Nephron progenitor cell (in vitro differentiated cells): ENCODE results near the gene CYS1.

ENCODE experiments used
- DNase-seq: peaks from one replicate; pipeline ENCODE4 v3.0.0; 2021
- H3K27ac Mint-ChIP-seq: 2 replicates; pipeline ENCODE4 v1.8.0; 2021; ENCODE audit warnings: mild to moderate bottlenecking, moderate library complexity, mixed read lengths
- H3K27me3 Mint-ChIP-seq: 2 replicates; pipeline ENCODE4 v1.8.0; 2021; ENCODE audit warnings: mild to moderate bottlenecking, low read depth, mixed read lengths; ENCODE audit not compliant: poor library complexity
- H3K36me3 Mint-ChIP-seq: 2 replicates; pipeline ENCODE4 v1.8.0; 2021; ENCODE audit warnings: low read depth, mixed read lengths
- H3K4me1 Mint-ChIP-seq: 2 replicates; pipeline ENCODE4 v1.8.0; 2021; ENCODE audit warnings: mixed read lengths
- H3K4me3 Mint-ChIP-seq: 2 replicates; pipeline ENCODE4 v1.8.0; 2021; ENCODE audit warnings: mild to moderate bottlenecking, moderate library complexity, mixed read lengths
- H3K9me3 Mint-ChIP-seq: 2 replicates; pipeline ENCODE4 v1.8.0; 2021; ENCODE audit warnings: mild to moderate bottlenecking, moderate library complexity, mixed read lengths
- CTCF ChIP-seq: fragments of 200-600 bp; sonication (generic); IDR thresholded peaks from 2 replicates; pipeline ENCODE4 v1.5.0; 2021; ENCODE audit warnings: antibody characterized with exemption

Gene CYS1

GRCh38 chr2:10022041-10022421, 58.2 kb downstream of the CYS1 start:
- no peaks in the 10 kb centered on the region for H3K36me3 Mint-ChIP-seq
- TF ChIP-seq CTCF: no peak
- DNase-seq: no peak
- no peak overlapping the region for H3K27ac Mint-ChIP-seq
- H3K27me3 Mint-ChIP-seq: peaks cover 17% of the 10 kb centered on the region
- no peak overlapping the region for H3K4me3 Mint-ChIP-seq
- H3K4me1 Mint-ChIP-seq: no peaks in the 10 kb centered on the region
- peaks cover 10% of the 10 kb centered on the region for H3K9me3 Mint-ChIP-seq

GRCh38 chr2:10019602-10020400, 60.4 kb downstream of the CYS1 start:
- H3K4me3 Mint-ChIP-seq: no peak overlapping the region
- H3K4me1 Mint-ChIP-seq: no peaks in the 10 kb centered on the region
- TF ChIP-seq CTCF: no peak
- peaks cover 22% of the 10 kb centered on the region for H3K27me3 Mint-ChIP-seq
- H3K27ac Mint-ChIP-seq: no peak overlapping the region
- no peaks in the 10 kb centered on the region for H3K36me3 Mint-ChIP-seq
- DNase-seq: no peak
- peaks cover 4% of the 10 kb centered on the region for H3K9me3 Mint-ChIP-seq

GRCh38 chr2:10019174-10019573, 61.0 kb downstream of the CYS1 start:
- Mint-ChIP-seq H3K36me3 (no peaks in the 10 kb centered on the region), H3K4me1 (no peaks in the 10 kb centered on the region), H3K27ac (peak overlapping the region; percentile 28), H3K4me3 (no peak overlapping the region), H3K9me3 (peaks cover 4% of the 10 kb centered on the region), H3K27me3 (peaks cover 22% of the 10 kb centered on the region)
- DNase-seq: no peak
- no peak for TF ChIP-seq CTCF

- no peak overlapping the region for H3K4me3 Mint-ChIP-seq
- TF ChIP-seq CTCF: no peak
- DNase-seq: no peak
- no peak overlapping the region for H3K27ac Mint-ChIP-seq
- no peaks in the 10 kb centered on the region for H3K4me1 Mint-ChIP-seq
- peaks cover 22% of the 10 kb centered on the region for H3K27me3 Mint-ChIP-seq
- peaks cover 4% of the 10 kb centered on the region for H3K9me3 Mint-ChIP-seq
- no peaks in the 10 kb centered on the region for H3K36me3 Mint-ChIP-seq
Observed at GRCh38 chr2:10017313-10017941, 62.8 kb downstream of the CYS1 start.

- H3K36me3 Mint-ChIP-seq: no peaks in the 10 kb centered on the region
- TF ChIP-seq CTCF: no peak
- H3K27ac Mint-ChIP-seq: no peak overlapping the region
- no peak overlapping the region for H3K4me3 Mint-ChIP-seq
- H3K9me3 Mint-ChIP-seq: peaks cover 4% of the 10 kb centered on the region
- no peaks in the 10 kb centered on the region for H3K4me1 Mint-ChIP-seq
- peaks cover 22% of the 10 kb centered on the region for H3K27me3 Mint-ChIP-seq
- DNase-seq: no peak
Observed at GRCh38 chr2:10016802-10017258, 63.4 kb downstream of the CYS1 start.
